ENCODE results near the gene BTNL2.
"Not testable (repeated sequence)": the region's sequence is repeated elsewhere in the genome, so short reads cannot be mapped to it uniquely, and the experiment has no call there.

The BTNL2 gene

GRCh38 chr6:32359225-32359624 is 47.8 kb downstream of the BTNL2 start:
- DNase-seq = not testable (repeated sequence)

GRCh38 chr6:32358548-32358947 is 48.4 kb downstream of the BTNL2 start:
- not testable (repeated sequence) for DNase-seq

- no peak for DNase-seq
These were observed 52.0 kb downstream of the BTNL2 start for GRCh38 chr6:32355018-32355417.

GRCh38 chr6:32353348-32353747 is 53.6 kb downstream of the BTNL2 start:
- DNase-seq = no peak
